ENCODE measurements around the gene MSANTD7.

MSANTD7 gene

DNA sequence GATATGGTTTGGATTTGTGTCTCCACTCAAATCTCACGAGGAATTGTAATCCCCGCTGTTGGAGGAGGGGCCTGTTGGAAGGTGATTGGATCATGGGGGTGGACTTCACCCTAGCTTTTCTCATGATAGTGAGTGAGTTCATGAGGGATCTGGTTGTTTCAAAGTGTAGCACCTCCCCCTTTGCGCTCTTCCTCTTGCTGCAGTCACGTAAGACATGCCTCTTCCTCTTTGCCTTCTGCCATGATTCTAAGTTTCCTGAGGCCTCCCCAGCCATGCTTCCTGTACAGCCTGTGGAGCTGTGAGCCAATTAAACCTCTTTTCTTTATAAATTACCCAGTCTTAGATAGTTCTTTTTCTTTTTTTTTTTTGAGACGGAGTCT, 17.3 kb upstream of the MSANTD7 start (continued):
- TF ChIP-seq ZNF169 (tag by site-specific recombination; IDR thresholded peaks at IDR 0.05) (no peak), GLIS1 (tag by site-specific recombination; IDR thresholded peaks at IDR 0.05) (no peak), ZNF747 (tag by site-specific recombination; IDR thresholded peaks at IDR 0.05) (no peak), OSR2 (tag by site-specific recombination; IDR thresholded peaks at IDR 0.05) (no peak), EGR2 (tag by site-specific recombination; IDR thresholded peaks at IDR 0.05; ENCODE audit: low read depth) (no peak), MYNN (tag by site-specific recombination; IDR thresholded peaks at IDR 0.05; ENCODE audit: borderline replicate concordance) (no peak), ZNF202 (tag by site-specific recombination; IDR thresholded peaks at IDR 0.05; ENCODE audit: borderline replicate concordance) (no peak)
- TF ChIP-seq, protein P1, sequence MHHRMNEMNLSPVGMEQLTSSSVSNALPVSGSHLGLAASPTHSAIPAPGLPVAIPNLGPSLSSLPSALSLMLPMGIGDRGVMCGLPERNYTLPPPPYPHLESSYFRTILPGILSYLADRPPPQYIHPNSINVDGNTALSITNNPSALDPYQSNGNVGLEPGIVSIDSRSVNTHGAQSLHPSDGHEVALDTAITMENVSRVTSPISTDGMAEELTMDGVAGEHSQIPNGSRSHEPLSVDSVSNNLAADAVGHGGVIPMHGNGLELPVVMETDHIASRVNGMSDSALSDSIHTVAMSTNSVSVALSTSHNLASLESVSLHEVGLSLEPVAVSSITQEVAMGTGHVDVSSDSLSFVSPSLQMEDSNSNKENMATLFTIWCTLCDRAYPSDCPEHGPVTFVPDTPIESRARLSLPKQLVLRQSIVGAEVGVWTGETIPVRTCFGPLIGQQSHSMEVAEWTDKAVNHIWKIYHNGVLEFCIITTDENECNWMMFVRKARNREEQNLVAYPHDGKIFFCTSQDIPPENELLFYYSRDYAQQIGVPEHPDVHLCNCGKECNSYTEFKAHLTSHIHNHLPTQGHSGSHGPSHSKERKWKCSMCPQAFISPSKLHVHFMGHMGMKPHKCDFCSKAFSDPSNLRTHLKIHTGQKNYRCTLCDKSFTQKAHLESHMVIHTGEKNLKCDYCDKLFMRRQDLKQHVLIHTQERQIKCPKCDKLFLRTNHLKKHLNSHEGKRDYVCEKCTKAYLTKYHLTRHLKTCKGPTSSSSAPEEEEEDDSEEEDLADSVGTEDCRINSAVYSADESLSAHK (tag by site-specific recombination; IDR thresholded peaks at IDR 0.05), result no peak
- TF ChIP-seq, protein P2, sequence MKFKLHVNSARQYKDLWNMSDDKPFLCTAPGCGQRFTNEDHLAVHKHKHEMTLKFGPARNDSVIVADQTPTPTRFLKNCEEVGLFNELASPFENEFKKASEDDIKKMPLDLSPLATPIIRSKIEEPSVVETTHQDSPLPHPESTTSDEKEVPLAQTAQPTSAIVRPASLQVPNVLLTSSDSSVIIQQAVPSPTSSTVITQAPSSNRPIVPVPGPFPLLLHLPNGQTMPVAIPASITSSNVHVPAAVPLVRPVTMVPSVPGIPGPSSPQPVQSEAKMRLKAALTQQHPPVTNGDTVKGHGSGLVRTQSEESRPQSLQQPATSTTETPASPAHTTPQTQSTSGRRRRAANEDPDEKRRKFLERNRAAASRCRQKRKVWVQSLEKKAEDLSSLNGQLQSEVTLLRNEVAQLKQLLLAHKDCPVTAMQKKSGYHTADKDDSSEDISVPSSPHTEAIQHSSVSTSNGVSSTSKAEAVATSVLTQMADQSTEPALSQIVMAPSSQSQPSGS (tag by site-specific recombination; IDR thresholded peaks at IDR 0.05; ENCODE audit: low read depth), result no peak

DNA sequence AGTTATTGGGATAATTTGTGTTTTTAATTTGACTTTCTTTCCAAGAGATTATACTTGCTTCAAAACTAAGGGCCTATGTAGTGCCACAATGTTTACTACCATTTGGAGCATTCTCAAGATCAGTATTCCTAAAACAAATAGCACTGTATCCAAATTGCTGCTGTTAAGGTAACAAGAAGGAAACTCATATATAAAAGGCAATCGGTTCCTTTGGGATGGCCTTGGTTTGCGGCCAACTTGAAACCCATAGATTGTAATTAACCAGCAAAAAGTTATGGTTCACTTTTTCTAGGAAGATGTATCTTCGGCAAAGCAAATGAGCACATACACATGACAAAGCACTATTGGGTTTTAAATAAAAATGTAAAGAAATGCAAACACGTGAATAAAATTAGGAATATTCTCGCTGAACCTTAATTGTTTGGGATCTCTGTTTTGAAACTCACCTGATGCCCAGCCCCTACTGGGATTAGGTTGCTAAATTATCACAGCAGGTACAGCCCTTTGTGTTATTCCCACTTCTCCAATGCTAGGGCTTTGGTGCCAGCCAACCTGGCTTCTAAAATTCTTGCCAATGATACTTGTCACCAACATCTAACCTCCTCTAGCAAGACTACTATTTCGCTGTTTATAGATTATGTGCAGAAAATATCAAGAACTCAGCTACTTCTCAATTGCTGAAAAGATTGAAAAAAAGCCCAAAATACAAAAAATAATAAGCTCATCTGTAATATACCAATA, 16.3 kb upstream of the MSANTD7 start:
- H3K9me3 ChIP-seq (ENCODE audit: control insufficient read depth, insufficient read depth, low read depth, low read length), result no peaks in the 10 kb centered on the region
- H3K27ac ChIP-seq (ENCODE audit: extremely low read depth, low read depth, low read length), result no peak overlapping the region
- ChIA-PET POLR2A (interaction anchor here (0.7 to 3.2 kb wide), 2 partner anchors 15 to 16 kb away, joined by 4 to 10 read pairs; partner anchors contain the start of genes CDNF, HSPA14 and MSANTD7), CTCF (interaction anchor here (0.6 to 2.7 kb wide), 10 partner anchors 19 to 324 kb away, joined by 3 to 26 read pairs (median 3); no protein-coding TSS in a partner anchor)
- H3K4me3 ChIP-seq (ENCODE audit: low read depth, low read length), result no peak overlapping the region
- no peaks in the 10 kb centered on the region for H3K36me3 ChIP-seq (ENCODE audit: control insufficient read depth in 2 of 2, insufficient read depth in 1 of 2, low read length in 2 of 2)
- no peak for TF ChIP-seq RBAK (tag by site-specific recombination; IDR thresholded peaks at IDR 0.05)
- TF ChIP-seq BCL11A (tag by site-specific recombination; IDR thresholded peaks at IDR 0.05; ENCODE audit: low read depth), result no peak
- TF ChIP-seq, protein P3, sequence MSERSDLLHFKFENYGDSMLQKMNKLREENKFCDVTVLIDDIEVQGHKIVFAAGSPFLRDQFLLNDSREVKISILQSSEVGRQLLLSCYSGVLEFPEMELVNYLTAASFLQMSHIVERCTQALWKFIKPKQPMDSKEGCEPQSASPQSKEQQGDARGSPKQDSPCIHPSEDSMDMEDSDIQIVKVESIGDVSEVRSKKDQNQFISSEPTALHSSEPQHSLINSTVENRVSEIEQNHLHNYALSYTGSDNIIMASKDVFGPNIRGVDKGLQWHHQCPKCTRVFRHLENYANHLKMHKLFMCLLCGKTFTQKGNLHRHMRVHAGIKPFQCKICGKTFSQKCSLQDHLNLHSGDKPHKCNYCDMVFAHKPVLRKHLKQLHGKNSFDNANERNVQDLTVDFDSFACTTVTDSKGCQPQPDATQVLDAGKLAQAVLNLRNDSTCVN (tag by site-specific recombination; optimal IDR thresholded peaks at IDR 0.05), result no peak
- no peak for TF ChIP-seq ZNF76 (tag by site-specific recombination; IDR thresholded peaks at IDR 0.05; ENCODE audit: borderline replicate concordance, low read depth)
- no peak for TF ChIP-seq KLF16 (tag by site-specific recombination; IDR thresholded peaks at IDR 0.05)
- no peak for TF ChIP-seq ZNF10 (tag by site-specific recombination; IDR thresholded peaks at IDR 0.05)
- H3K4me1 ChIP-seq (ENCODE audit: control insufficient read depth, insufficient read depth, low read length), result no peaks in the 10 kb centered on the region

DNA sequence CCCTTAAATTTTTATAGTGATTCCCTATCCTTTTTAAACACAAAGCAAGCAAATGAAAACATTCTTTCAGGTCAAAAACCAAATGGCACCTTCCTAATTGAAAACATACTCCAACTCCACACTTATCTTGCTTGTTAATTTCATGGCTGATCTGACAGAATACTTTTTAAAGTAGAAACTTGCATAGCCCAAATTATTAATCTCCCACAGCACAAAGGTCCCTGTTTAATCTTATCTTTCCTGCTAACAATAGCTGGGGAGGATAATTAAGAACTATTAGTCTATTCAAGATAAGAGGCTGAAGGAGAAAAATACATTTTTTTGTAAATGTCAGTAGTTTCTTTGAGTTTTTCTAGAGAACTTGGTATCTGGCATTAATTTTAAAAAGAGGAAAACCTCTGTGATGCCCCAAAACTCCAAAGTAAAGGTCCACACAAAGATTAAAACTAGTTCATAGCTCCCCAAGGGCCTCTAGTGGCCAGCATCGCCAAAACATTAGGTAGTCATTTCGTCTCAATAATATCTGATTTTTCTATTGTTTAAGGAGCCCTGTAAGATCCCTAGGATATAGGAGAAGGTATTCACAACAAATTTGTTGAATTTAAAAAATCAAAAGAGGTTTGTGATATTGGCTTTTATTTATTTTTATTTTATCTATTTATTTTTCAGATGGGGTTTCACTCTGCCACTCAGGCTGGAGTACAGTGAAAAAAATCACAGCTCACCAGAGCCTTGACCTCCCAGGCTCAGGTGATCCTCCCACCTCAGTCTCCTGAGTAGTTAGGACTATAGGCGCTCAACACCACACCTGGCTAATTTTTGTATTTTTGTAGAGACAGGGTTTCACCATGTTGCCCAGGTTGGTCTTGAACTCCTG, 15.0 kb upstream of the MSANTD7 start:
- no peak overlapping the region for H3K4me3 ChIP-seq (ENCODE audit: low read depth, low read length)
- TF ChIP-seq, protein P4, sequence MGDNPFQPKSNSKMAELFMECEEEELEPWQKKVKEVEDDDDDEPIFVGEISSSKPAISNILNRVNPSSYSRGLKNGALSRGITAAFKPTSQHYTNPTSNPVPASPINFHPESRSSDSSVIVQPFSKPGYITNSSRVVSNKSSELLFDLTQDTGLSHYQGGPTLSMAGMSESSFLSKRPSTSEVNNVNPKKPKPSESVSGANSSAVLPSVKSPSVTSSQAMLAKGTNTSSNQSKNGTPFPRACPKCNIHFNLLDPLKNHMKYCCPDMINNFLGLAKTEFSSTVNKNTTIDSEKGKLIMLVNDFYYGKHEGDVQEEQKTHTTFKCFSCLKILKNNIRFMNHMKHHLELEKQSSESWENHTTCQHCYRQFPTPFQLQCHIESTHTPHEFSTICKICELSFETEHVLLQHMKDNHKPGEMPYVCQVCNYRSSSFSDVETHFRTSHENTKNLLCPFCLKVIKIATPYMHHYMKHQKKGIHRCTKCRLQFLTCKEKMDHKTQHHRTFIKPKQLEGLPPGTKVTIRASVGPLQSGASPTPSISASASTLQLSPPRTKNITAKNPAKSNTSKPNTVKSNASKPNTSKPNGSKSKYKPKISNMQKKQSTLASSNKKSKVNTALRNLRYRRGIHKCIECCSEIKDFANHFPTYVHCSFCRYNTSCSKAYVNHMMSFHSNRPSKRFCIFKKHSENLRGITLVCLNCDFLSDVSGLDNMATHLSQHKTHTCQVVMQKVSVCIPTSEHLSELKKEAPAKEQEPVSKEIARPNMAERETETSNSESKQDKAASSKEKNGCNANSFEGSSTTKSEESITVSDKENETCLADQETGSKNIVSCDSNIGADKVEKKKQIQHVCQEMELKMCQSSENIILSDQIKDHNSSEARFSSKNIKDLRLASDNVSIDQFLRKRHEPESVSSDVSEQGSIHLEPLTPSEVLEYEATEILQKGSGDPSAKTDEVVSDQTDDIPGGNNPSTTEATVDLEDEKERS (tag by site-specific recombination; IDR thresholded peaks at IDR 0.05), result no peak
- TF ChIP-seq ZNF654 (tag by site-specific recombination; IDR thresholded peaks at IDR 0.05; ENCODE audit: low read depth), result peak; percentile 52
- CTCF ChIA-PET, result interaction anchor here (0.6 to 2.7 kb wide), 21 partner anchors 9 to 703 kb away, joined by 3 to 26 read pairs (median 3); partner anchors contain the start of genes CDNF, HSPA14 and MSANTD7
- POLR2A ChIA-PET, result interaction anchor here (3.2 kb wide), 1 partner anchor 15 kb away, joined by 10 read pairs; the partner anchor contains the start of genes CDNF, HSPA14 and MSANTD7
- no peaks in the 10 kb centered on the region for H3K9me3 ChIP-seq (ENCODE audit: control insufficient read depth, insufficient read depth, low read depth, low read length)
- H3K36me3 ChIP-seq (ENCODE audit: control insufficient read depth in 2 of 2, insufficient read depth in 1 of 2, low read length in 2 of 2), result no peaks in the 10 kb centered on the region
- no peak overlapping the region for H3K27ac ChIP-seq (ENCODE audit: extremely low read depth, low read depth, low read length)
- H3K4me1 ChIP-seq (ENCODE audit: control insufficient read depth, insufficient read depth, low read length), result no peaks in the 10 kb centered on the region

Data from HEK293 (cell line).